Astrocyte (in vitro differentiated cells and primary cell): ENCODE results near the gene PCDHB7. TPM values are rescaled to one million over a fixed set of nuclear protein-coding genes. Genes with fewer than 3 reads are reported as not detected.
"Not testable (repeated sequence)": the region's sequence is repeated elsewhere in the genome, so short reads cannot be mapped to it uniquely, and the experiment has no call there.

Source experiments
- DNase-seq: peaks from one replicate; pipeline ENCODE4 v3.0.0-alpha.2; 2010; ENCODE audit warnings: low read depth
- FAIRE-seq: peaks from 2 replicates; lab custom pipeline; 2011; peaks lifted over from hg19 to GRCh38; lab: Jason Lieb, UNC
- H2AFZ ChIP-seq: 2 replicates; pipeline ENCODE4 v1.6.0; 2012; ENCODE audit warnings: low read depth, low read length, inconsistent platforms
- H3K27ac ChIP-seq: 2 replicates; pipeline ENCODE4 v1.5.1; 2011; ENCODE audit warnings: low read depth, low read length, inconsistent platforms
- H3K27me3 ChIP-seq: 2 replicates; pipeline ENCODE4 v1.6.0; 2011; ENCODE audit warnings: low read length, inconsistent platforms; ENCODE audit not compliant: insufficient read depth
- H3K36me3 ChIP-seq: 2 replicates; pipeline ENCODE4 v1.5.1; 2011; ENCODE audit warnings: low read length, inconsistent platforms; ENCODE audit not compliant: insufficient read depth
- H3K4me1 ChIP-seq: 2 replicates; pipeline ENCODE4 v1.5.1; 2011; ENCODE audit warnings: low read length, inconsistent platforms; ENCODE audit not compliant: insufficient read depth
- H3K4me2 ChIP-seq: 2 replicates; pipeline ENCODE4 v1.6.0; 2012; ENCODE audit warnings: low read length, inconsistent platforms
- H3K4me3 ChIP-seq: 2 replicates; pipeline ENCODE4 v1.5.1; 2011; ENCODE audit warnings: low read depth, mild to moderate bottlenecking, low read length, inconsistent platforms; ENCODE audit not compliant: insufficient read depth
- H3K79me2 ChIP-seq: 2 replicates; pipeline ENCODE4 v1.6.0; 2012; ENCODE audit warnings: mild to moderate bottlenecking, low read length, inconsistent platforms; ENCODE audit not compliant: insufficient read depth
- H3K9ac ChIP-seq: 2 replicates; pipeline ENCODE4 v1.6.0; 2012; ENCODE audit warnings: mild to moderate bottlenecking, low read length, inconsistent platforms
- H3K9me3 ChIP-seq: 2 replicates; pipeline ENCODE4 v1.5.1; 2012; ENCODE audit warnings: low read depth, mild to moderate bottlenecking, low read length, inconsistent platforms; ENCODE audit not compliant: insufficient read depth
- H4K20me1 ChIP-seq: 2 replicates; pipeline ENCODE4 v1.6.0; 2012; ENCODE audit warnings: low read length, inconsistent platforms; ENCODE audit not compliant: insufficient read depth
- H3K27ac Mint-ChIP-seq: one replicate; pipeline ENCODE4 v1.8.0; 2021; ENCODE audit warnings: mild to moderate bottlenecking, mixed read lengths; ENCODE audit not compliant: unreplicated experiment
- H3K27me3 Mint-ChIP-seq: one replicate; pipeline ENCODE4 v1.8.0; 2021; ENCODE audit warnings: low read depth, mixed read lengths; ENCODE audit not compliant: unreplicated experiment
- H3K36me3 Mint-ChIP-seq: one replicate; pipeline ENCODE4 v1.8.0; 2021; ENCODE audit warnings: low read depth, mixed read lengths; ENCODE audit not compliant: unreplicated experiment
- H3K4me1 Mint-ChIP-seq: one replicate; pipeline ENCODE4 v1.8.0; 2021; ENCODE audit warnings: low read depth, mixed read lengths; ENCODE audit not compliant: unreplicated experiment
- H3K4me3 Mint-ChIP-seq: one replicate; pipeline ENCODE4 v1.8.0; 2021; ENCODE audit warnings: mild to moderate bottlenecking, moderate library complexity, mixed read lengths; ENCODE audit not compliant: unreplicated experiment
- H3K9me3 Mint-ChIP-seq: one replicate; pipeline ENCODE4 v1.8.0; 2021; ENCODE audit warnings: mild to moderate bottlenecking, mixed read lengths; ENCODE audit not compliant: unreplicated experiment
- EZH2 ChIP-seq: IDR thresholded peaks from 2 replicates; pipeline ENCODE4 v1.6.1; 2012; ENCODE audit warnings: mild to moderate bottlenecking, low read length, inconsistent platforms; ENCODE audit not compliant: insufficient read depth
- total RNA-seq: library from RNA; stranded (reverse); gene quantifications from 2 replicates; pipeline ENCODE4 v1.2.1, GENCODE V29; 2021
- TF ChIP-seq, protein P1 (sequence below): IDR thresholded peaks from 2 replicates; pipeline ENCODE4 v1.5.1; 2011; ENCODE audit warnings: low read depth, mild to moderate bottlenecking, inconsistent platforms, low read length, moderate library complexity; ENCODE audit not compliant: insufficient read depth

The PCDHB7 gene
- total RNA-seq, 1 donor from 2014 or later, result 1.0 TPM

DNA sequence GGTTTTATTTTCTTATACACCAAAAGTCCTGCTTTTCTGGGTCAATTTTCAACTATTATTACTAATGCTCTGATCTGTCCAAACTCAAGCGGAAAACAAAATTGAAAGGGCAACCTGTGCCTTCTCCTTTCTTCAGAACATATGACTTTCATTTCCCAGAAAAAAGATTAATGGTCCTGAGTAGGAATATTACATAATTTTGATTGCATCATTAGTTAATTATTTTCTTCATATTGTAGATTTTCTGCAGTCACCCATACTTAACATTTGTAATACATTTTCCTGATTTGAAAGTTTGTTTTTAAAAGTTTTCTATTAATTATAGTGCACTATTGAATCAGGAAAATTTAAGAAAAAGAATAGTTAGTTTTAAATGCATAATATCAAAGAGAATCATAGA lies 3.5 kb downstream of the PCDHB7 start:
- Histone ChIP-seq H3K9ac (no peak overlapping the region), H3K27ac (no peak overlapping the region), H3K4me1 (no peaks in the 10 kb centered on the region), H3K9me3 (peaks cover 19% of the 10 kb centered on the region), H3K4me3 (no peak overlapping the region), H3K36me3 (no peaks in the 10 kb centered on the region), H4K20me1 (no peaks in the 10 kb centered on the region), H2AFZ (no peak overlapping the region), H3K27me3 (no peaks in the 10 kb centered on the region), H3K79me2 (no peaks in the 10 kb centered on the region), H3K4me2 (no peak overlapping the region)
- FAIRE-seq, result no peak
- no peak overlapping the region for H3K4me3 Mint-ChIP-seq
- no peaks in the 10 kb centered on the region for H3K4me1 Mint-ChIP-seq
- no peaks in the 10 kb centered on the region for H3K27me3 Mint-ChIP-seq
- TF ChIP-seq EZH2, result no peak
- TF ChIP-seq, protein P1, sequence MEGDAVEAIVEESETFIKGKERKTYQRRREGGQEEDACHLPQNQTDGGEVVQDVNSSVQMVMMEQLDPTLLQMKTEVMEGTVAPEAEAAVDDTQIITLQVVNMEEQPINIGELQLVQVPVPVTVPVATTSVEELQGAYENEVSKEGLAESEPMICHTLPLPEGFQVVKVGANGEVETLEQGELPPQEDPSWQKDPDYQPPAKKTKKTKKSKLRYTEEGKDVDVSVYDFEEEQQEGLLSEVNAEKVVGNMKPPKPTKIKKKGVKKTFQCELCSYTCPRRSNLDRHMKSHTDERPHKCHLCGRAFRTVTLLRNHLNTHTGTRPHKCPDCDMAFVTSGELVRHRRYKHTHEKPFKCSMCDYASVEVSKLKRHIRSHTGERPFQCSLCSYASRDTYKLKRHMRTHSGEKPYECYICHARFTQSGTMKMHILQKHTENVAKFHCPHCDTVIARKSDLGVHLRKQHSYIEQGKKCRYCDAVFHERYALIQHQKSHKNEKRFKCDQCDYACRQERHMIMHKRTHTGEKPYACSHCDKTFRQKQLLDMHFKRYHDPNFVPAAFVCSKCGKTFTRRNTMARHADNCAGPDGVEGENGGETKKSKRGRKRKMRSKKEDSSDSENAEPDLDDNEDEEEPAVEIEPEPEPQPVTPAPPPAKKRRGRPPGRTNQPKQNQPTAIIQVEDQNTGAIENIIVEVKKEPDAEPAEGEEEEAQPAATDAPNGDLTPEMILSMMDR, result no peak
- H3K36me3 Mint-ChIP-seq, result peaks cover 4% of the 10 kb centered on the region
- peaks cover 15% of the 10 kb centered on the region for H3K9me3 Mint-ChIP-seq
- H3K27ac Mint-ChIP-seq, result no peak overlapping the region
- DNase-seq, result no peak

DNA sequence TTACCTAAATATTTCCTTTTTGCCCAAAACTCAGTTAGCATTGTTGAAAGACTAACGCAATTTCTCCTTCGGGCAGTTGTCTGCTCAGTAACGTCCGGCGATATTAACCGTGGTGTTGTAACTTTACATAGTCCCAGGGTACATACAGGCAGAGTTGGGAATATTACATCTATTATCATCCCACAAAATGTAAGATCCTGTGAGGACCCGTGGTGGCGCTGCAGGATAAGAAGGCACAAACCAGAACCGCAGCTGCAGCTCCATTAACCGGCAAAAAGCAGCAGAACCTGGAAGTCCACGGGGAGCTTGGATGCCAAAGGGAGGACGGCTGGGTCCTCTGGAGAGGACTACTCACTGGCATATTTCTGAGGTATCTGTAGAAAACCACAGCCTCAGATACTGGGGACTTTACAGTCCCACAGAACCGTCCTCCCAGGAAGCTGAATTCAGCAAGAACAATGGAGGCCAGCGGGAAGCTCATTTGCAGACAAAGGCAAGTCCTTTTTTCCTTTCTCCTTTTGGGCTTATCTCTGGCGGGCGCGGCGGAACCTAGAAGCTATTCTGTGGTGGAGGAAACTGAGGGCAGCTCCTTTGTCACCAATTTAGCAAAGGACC lies 5.2 kb downstream of the PCDHB7 start, which contains the start of gene PCDHB8:
Gene PCDHB8 (plus strand): TSS at position 214 of the 615 bp plus-strand sequence. CDS start 245 bp downstream, at position 459.
- DNase-seq, H3K4me1 ChIP-seq, H3K27me3 ChIP-seq, H3K4me2 ChIP-seq, H3K27me3 Mint-ChIP-seq, H3K36me3 Mint-ChIP-seq, H3K9ac ChIP-seq, H3K4me1 Mint-ChIP-seq, H3K79me2 ChIP-seq, H3K4me3 ChIP-seq, H2AFZ ChIP-seq, H3K27ac ChIP-seq, H3K36me3 ChIP-seq, H4K20me1 ChIP-seq, H3K4me3 Mint-ChIP-seq, H3K27ac Mint-ChIP-seq, FAIRE-seq: not testable (repeated sequence)
- peaks cover 19% of the 10 kb centered on the region for H3K9me3 ChIP-seq
- peaks cover 17% of the 10 kb centered on the region for H3K9me3 Mint-ChIP-seq

DNA sequence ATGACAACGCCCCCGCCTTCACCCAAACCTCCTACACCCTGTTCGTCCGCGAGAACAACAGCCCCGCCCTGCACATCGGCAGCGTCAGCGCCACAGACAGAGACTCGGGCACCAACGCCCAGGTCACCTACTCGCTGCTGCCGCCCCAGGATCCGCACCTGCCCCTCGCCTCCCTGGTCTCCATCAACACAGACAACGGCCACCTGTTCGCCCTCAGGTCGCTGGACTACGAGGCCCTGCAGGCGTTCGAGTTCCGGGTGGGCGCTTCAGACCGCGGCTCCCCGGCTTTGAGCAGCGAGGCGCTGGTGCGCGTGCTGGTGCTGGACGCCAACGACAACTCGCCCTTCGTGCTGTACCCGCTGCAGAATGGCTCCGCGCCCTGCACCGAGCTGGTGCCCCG lies 6.9 kb downstream of the PCDHB7 start:
- not testable (repeated sequence) for FAIRE-seq, H3K79me2 ChIP-seq, H3K4me1 Mint-ChIP-seq

DNA sequence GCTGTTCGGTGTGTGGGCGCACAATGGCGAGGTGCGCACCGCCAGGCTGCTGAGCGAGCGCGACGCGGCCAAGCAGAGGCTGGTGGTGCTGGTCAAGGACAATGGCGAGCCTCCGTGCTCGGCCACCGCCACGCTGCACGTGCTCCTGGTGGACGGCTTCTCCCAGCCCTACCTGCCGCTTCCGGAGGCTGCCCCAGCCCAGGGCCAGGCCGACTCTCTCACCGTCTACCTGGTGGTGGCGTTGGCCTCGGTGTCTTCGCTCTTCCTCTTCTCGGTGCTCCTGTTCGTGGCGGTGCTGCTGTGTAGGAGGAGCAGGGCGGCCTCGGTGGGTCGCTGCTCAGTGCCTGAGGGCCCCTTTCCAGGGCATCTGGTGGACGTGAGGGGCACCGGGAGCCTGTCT lies 7.4 kb downstream of the PCDHB7 start:
- DNase-seq, H3K27ac Mint-ChIP-seq: not testable (repeated sequence)

More for the DNA sequence above, 6.9 kb downstream of the PCDHB7 start:
- not testable (repeated sequence) for H2AFZ ChIP-seq, H3K4me3 ChIP-seq, H3K36me3 ChIP-seq, H3K9ac ChIP-seq, H3K27me3 ChIP-seq, H3K27me3 Mint-ChIP-seq, H3K4me2 ChIP-seq, H3K27ac Mint-ChIP-seq, H3K4me3 Mint-ChIP-seq, H3K4me1 ChIP-seq, H4K20me1 ChIP-seq, DNase-seq, H3K27ac ChIP-seq
- Mint-ChIP-seq H3K36me3 (peaks cover 10% of the 10 kb centered on the region), H3K9me3 (peaks cover 13% of the 10 kb centered on the region)
- peaks cover 20% of the 10 kb centered on the region for H3K9me3 ChIP-seq

More for the DNA sequence above, 7.4 kb downstream of the PCDHB7 start:
- Mint-ChIP-seq H3K36me3 (peaks cover 13% of the 10 kb centered on the region), H3K9me3 (peaks cover 11% of the 10 kb centered on the region)
- H3K4me1 Mint-ChIP-seq, H3K4me3 ChIP-seq, H3K27me3 Mint-ChIP-seq, H3K27ac ChIP-seq, H3K79me2 ChIP-seq, H3K27me3 ChIP-seq, H3K9ac ChIP-seq, H3K36me3 ChIP-seq, H4K20me1 ChIP-seq, H2AFZ ChIP-seq, H3K4me2 ChIP-seq, H3K4me3 Mint-ChIP-seq, H3K4me1 ChIP-seq, FAIRE-seq: not testable (repeated sequence)
- H3K9me3 ChIP-seq, result peaks cover 17% of the 10 kb centered on the region
